Epithelial cell of esophagus (primary cell): Measurements from ENCODE around the gene CSTF2T.

Experiments used
- DNase-seq: peaks from one replicate; pipeline ENCODE4 v3.0.0; 2010; ENCODE audit warnings: low read depth
- H3K4me3 ChIP-seq: 2 replicates; pipeline ENCODE4 v1.5.1; 2011; ENCODE audit warnings: mild to moderate bottlenecking, low read length, control low read depth
- CTCF ChIP-seq: IDR thresholded peaks from 2 replicates; pipeline ENCODE4 v1.5.1; 2011; ENCODE audit warnings: low read depth, mild to moderate bottlenecking, low read length, control low read depth, inconsistent platforms; ENCODE audit not compliant: insufficient read depth; ENCODE audit errors: missing control alignments

The CSTF2T gene

DNA sequence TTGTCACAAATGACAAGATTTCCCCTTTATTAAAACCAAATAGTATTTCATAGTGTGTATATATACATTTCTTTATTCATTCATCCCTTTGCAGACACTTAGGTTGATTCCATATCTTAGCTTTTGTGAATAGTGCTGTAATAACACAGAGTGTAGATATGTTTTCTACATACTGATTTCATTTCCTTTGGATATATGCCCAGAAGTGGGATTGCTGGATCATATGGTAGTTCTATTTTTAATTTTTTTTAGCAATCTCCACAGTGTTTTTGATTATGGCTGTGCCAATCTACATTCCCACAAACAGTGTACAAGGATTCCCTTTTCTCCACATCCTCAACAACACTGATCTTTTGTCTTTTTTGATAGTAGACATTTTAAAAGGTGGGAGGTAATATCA is 46.4 kb downstream of the CSTF2T start:
- H3K4me3 ChIP-seq, result no peak overlapping the region
- no peak for DNase-seq
- no peak for TF ChIP-seq CTCF

GRCh38 chr10:51651063-51651462 is 48.3 kb downstream of the CSTF2T start:
- peak; percentile 58 for DNase-seq

DNA sequence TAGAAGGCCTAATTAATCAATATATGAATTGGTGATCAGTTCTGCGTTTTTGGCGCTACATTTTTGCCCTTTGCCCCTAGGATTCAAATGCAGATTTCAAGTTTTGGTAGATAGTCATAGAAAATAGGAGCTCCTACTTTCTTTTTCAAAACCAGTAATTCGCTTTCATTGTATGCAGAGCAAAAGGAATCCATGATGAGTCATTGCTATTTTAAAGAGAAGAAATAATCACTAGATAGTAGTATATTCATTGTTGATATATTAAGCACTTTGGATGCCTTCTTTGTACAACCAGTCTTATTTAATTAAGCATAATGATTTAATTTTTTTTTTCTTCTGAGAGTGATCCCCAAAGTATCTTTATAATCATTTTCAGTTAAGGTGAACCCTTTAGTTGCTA is 50.3 kb downstream of the CSTF2T start:
- no peak for DNase-seq
- no peak overlapping the region for H3K4me3 ChIP-seq
- no peak for TF ChIP-seq CTCF

More at GRCh38 chr10:51651063-51651462, 48.3 kb downstream of the CSTF2T start:
- no peak for TF ChIP-seq CTCF
- no peak overlapping the region for H3K4me3 ChIP-seq
